ENCODE results near the gene RASGEF1B. TPM values are rescaled to one million over a fixed set of nuclear protein-coding genes. Genes with fewer than 3 reads are reported as not detected.

RASGEF1B gene
- total and polyA plus RNA-seq, 4 donors, result 16.0 to 62.0 (median 27.1) TPM

GRCh38 chr4:81397635-81398034, 74.1 kb downstream of the RASGEF1B start:
- no peak for ATAC-seq (ENCODE audit: insufficient read depth, low FRiP score)
- H3K9me3 ChIP-seq (ENCODE audit: control insufficient read depth in 4 of 4, insufficient read depth in 3 of 4, low read length in 3 of 4), result no peaks in the 10 kb centered on the region
- WGBS, 2 donors, result 73 to 88% methylated on average over 3 of the region's 3 CpGs

GRCh38 chr4:81395239-81395638, 76.5 kb downstream of the RASGEF1B start:
- 90 to 97% methylated on average over 3 of the region's 3 CpGs for WGBS, 2 donors
- Histone ChIP-seq H3K9ac (ENCODE audit: insufficient read depth in 1 of 2, low read length in 2 of 2) (no peak overlapping the region), H3K4me3 (no peak overlapping the region), H3K4me1 (ENCODE audit: control insufficient read depth in 5 of 5, insufficient read depth in 5 of 5, low read length in 5 of 5) (peaks cover 0 to 3% (median 0%) of the 10 kb centered on the region in 5 donors), H3K9me3 (ENCODE audit: control insufficient read depth in 4 of 4, insufficient read depth in 3 of 4, low read length in 3 of 4) (no peaks in the 10 kb centered on the region), H3K36me3 (ENCODE audit: control insufficient read depth in 4 of 4, insufficient read depth in 4 of 4, low read length in 4 of 4) (no peaks in the 10 kb centered on the region), H3K27me3 (ENCODE audit: control insufficient read depth in 3 of 3, insufficient read depth in 3 of 3, low read length in 2 of 3) (no peaks in the 10 kb centered on the region), H3K27ac (ENCODE audit: low read depth in 1 of 2, low read length in 1 of 2) (no peak overlapping the region)
- TF ChIP-seq CTCF (IDR thresholded peaks at IDR 0.05; ENCODE audit: control extremely low read depth, extremely low read depth), result no peak
- DNase-seq (no peak), ATAC-seq (ENCODE audit: insufficient read depth, low FRiP score) (no peak)

More at GRCh38 chr4:81397635-81398034, 74.1 kb downstream of the RASGEF1B start:
- Histone ChIP-seq H3K4me1 (ENCODE audit: control insufficient read depth in 5 of 5, insufficient read depth in 5 of 5, low read length in 5 of 5) (peaks cover 0 to 3% (median 0%) of the 10 kb centered on the region in 5 donors), H3K36me3 (ENCODE audit: control insufficient read depth in 4 of 4, insufficient read depth in 4 of 4, low read length in 4 of 4) (no peaks in the 10 kb centered on the region), H3K4me3 (no peak overlapping the region), H3K27ac (ENCODE audit: low read depth in 1 of 2, low read length in 1 of 2) (no peak overlapping the region), H3K27me3 (ENCODE audit: control insufficient read depth in 3 of 3, insufficient read depth in 3 of 3, low read length in 2 of 3) (no peaks in the 10 kb centered on the region), H3K9ac (ENCODE audit: insufficient read depth in 1 of 2, low read length in 2 of 2) (no peak overlapping the region)
- no peak for TF ChIP-seq CTCF (IDR thresholded peaks at IDR 0.05; ENCODE audit: control extremely low read depth, extremely low read depth)
- no peak for DNase-seq

GRCh38 chr4:81392164-81392563, 79.5 kb downstream of the RASGEF1B start:
- no peak for ATAC-seq (ENCODE audit: insufficient read depth, low FRiP score)
- no peak overlapping the region for H3K27ac ChIP-seq (ENCODE audit: low read depth in 1 of 2, low read length in 1 of 2)
- H3K9me3 ChIP-seq (ENCODE audit: control insufficient read depth in 4 of 4, insufficient read depth in 3 of 4, low read length in 3 of 4), result no peaks in the 10 kb centered on the region
- no peaks in the 10 kb centered on the region for H3K36me3 ChIP-seq (ENCODE audit: control insufficient read depth in 4 of 4, insufficient read depth in 4 of 4, low read length in 4 of 4)
- TF ChIP-seq CTCF (IDR thresholded peaks at IDR 0.05; ENCODE audit: control extremely low read depth, extremely low read depth), result no peak
- WGBS, 2 donors, result 64 to 70% methylated on average over 3 of the region's 3 CpGs
- H3K4me1 ChIP-seq (ENCODE audit: control insufficient read depth in 5 of 5, insufficient read depth in 5 of 5, low read length in 5 of 5), result no peaks in the 10 kb centered on the region
- no peaks in the 10 kb centered on the region for H3K27me3 ChIP-seq (ENCODE audit: control insufficient read depth in 3 of 3, insufficient read depth in 3 of 3, low read length in 2 of 3)
- H3K9ac ChIP-seq (ENCODE audit: insufficient read depth in 1 of 2, low read length in 2 of 2), result no peak overlapping the region
- no peak for DNase-seq
- no peak overlapping the region for H3K4me3 ChIP-seq

GRCh38 chr4:81389720-81390119, 82.0 kb downstream of the RASGEF1B start:
- Histone ChIP-seq H3K4me1 (ENCODE audit: control insufficient read depth in 5 of 5, insufficient read depth in 5 of 5, low read length in 5 of 5) (no peaks in the 10 kb centered on the region), H3K9ac (ENCODE audit: insufficient read depth in 1 of 2, low read length in 2 of 2) (no peak overlapping the region), H3K4me3 (no peak overlapping the region), H3K36me3 (ENCODE audit: control insufficient read depth in 4 of 4, insufficient read depth in 4 of 4, low read length in 4 of 4) (no peaks in the 10 kb centered on the region), H3K27ac (ENCODE audit: low read depth in 1 of 2, low read length in 1 of 2) (no peak overlapping the region), H3K9me3 (ENCODE audit: control insufficient read depth in 4 of 4, insufficient read depth in 3 of 4, low read length in 3 of 4) (no peaks in the 10 kb centered on the region), H3K27me3 (ENCODE audit: control insufficient read depth in 3 of 3, insufficient read depth in 3 of 3, low read length in 2 of 3) (no peaks in the 10 kb centered on the region)
- 93 to 94% methylated on average over 2 of the region's 2 CpGs for WGBS, 2 donors
- no peak for DNase-seq
- TF ChIP-seq CTCF (IDR thresholded peaks at IDR 0.05; ENCODE audit: control extremely low read depth, extremely low read depth), result no peak
- no peak for ATAC-seq (ENCODE audit: insufficient read depth, low FRiP score)

Data from lung (tissue), 12 donors.